Activated naive CD4-positive, alpha-beta T cell treated with anti-CD3 and anti-CD28 coated beads, Interleukin-2, amount 50 U/mL, for 24 hours (primary cell): Measurements from ENCODE around the gene PRAMEF11.
"Not testable (repeated sequence)": the region's sequence is repeated elsewhere in the genome, so short reads cannot be mapped to it uniquely, and the experiment has no call there.

Experiments
- H3K27ac Mint-ChIP-seq: one replicate; pipeline ENCODE4 v1.8.0; 2021; ENCODE audit warnings: mild to moderate bottlenecking, mixed read lengths
- H3K27me3 Mint-ChIP-seq: one replicate; pipeline ENCODE4 v1.8.0; 2021; ENCODE audit warnings: mixed read lengths
- H3K36me3 Mint-ChIP-seq: one replicate; pipeline ENCODE4 v1.8.0; 2021; ENCODE audit warnings: mixed read lengths
- H3K4me1 Mint-ChIP-seq: one replicate; pipeline ENCODE4 v1.8.0; 2021; ENCODE audit warnings: mixed read lengths
- H3K4me3 Mint-ChIP-seq: one replicate; pipeline ENCODE4 v1.8.0; 2021; ENCODE audit warnings: mild to moderate bottlenecking, mixed read lengths
- H3K9me3 Mint-ChIP-seq: one replicate; pipeline ENCODE4 v1.8.0; 2021; ENCODE audit warnings: mixed read lengths

Gene PRAMEF11

GRCh38 chr1:12781488-12781887 is 49.7 kb downstream of the PRAMEF11 start:
- H3K9me3 Mint-ChIP-seq, H3K4me1 Mint-ChIP-seq, H3K36me3 Mint-ChIP-seq, H3K27ac Mint-ChIP-seq, H3K27me3 Mint-ChIP-seq, H3K4me3 Mint-ChIP-seq: not testable (repeated sequence)

GRCh38 chr1:12778907-12779306 is 52.3 kb downstream of the PRAMEF11 start:
- no peak overlapping the region for H3K27ac Mint-ChIP-seq
- peaks cover 1% of the 10 kb centered on the region for H3K36me3 Mint-ChIP-seq

GRCh38 chr1:12778061-12778460 is 53.1 kb downstream of the PRAMEF11 start:
- Mint-ChIP-seq H3K36me3 (no peaks in the 10 kb centered on the region), H3K27ac (no peak overlapping the region), H3K4me3 (no peak overlapping the region), H3K9me3 (no peaks in the 10 kb centered on the region), H3K4me1 (no peaks in the 10 kb centered on the region), H3K27me3 (peaks cover 2% of the 10 kb centered on the region)

More at GRCh38 chr1:12778907-12779306, 52.3 kb downstream of the PRAMEF11 start:
- H3K4me3 Mint-ChIP-seq, result no peak overlapping the region
- no peaks in the 10 kb centered on the region for H3K4me1 Mint-ChIP-seq
- no peaks in the 10 kb centered on the region for H3K27me3 Mint-ChIP-seq
- H3K9me3 Mint-ChIP-seq, result no peaks in the 10 kb centered on the region

- H3K9me3 Mint-ChIP-seq, result no peaks in the 10 kb centered on the region
Measured at GRCh38 chr1:12776801-12777557, 54.2 kb downstream of the PRAMEF11 start.

GRCh38 chr1:12775443-12775842 is 55.8 kb downstream of the PRAMEF11 start:
- Mint-ChIP-seq H3K4me3 (no peak overlapping the region), H3K36me3 (no peaks in the 10 kb centered on the region), H3K4me1 (no peaks in the 10 kb centered on the region), H3K27me3 (peaks cover 8% of the 10 kb centered on the region), H3K9me3 (no peaks in the 10 kb centered on the region), H3K27ac (no peak overlapping the region)

More at GRCh38 chr1:12776801-12777557, 54.2 kb downstream of the PRAMEF11 start:
- Mint-ChIP-seq H3K27me3 (peaks cover 5% of the 10 kb centered on the region), H3K4me1 (no peaks in the 10 kb centered on the region), H3K36me3 (no peaks in the 10 kb centered on the region), H3K4me3 (no peak overlapping the region), H3K27ac (no peak overlapping the region)

- no peaks in the 10 kb centered on the region for H3K9me3 Mint-ChIP-seq
- no peaks in the 10 kb centered on the region for H3K36me3 Mint-ChIP-seq
- no peaks in the 10 kb centered on the region for H3K4me1 Mint-ChIP-seq
- no peak overlapping the region for H3K27ac Mint-ChIP-seq
- H3K27me3 Mint-ChIP-seq, result peaks cover 12% of the 10 kb centered on the region
- H3K4me3 Mint-ChIP-seq, result no peak overlapping the region
Measured at GRCh38 chr1:12774801-12775345, 56.3 kb downstream of the PRAMEF11 start.
